RWPE1 (cell line): Measurements from ENCODE around the gene AHCYL1.

ENCODE experiments used
- CTCF ChIA-PET: fragments of 350-600 bp; sonication (Branson Sonifier 250); formaldehyde crosslinking; extraction: SDS; loops from one replicate; lab custom pipeline; 2021; lab: Yijun Ruan, JAX
- POLR2A ChIA-PET: fragments of 400-600 bp; formaldehyde crosslinking; extraction: SDS; loops from one replicate; lab custom pipeline; 2020; ENCODE audit warnings: antibody characterized with exemption; ENCODE audit not compliant: low non-redundant PET; lab: Yijun Ruan, JAX
- DNase-seq: peaks from one replicate; pipeline ENCODE4 v3.0.0; 2012; ENCODE audit warnings: low spot score
- H3K27ac ChIP-seq: fragments of 450-650 bp; 2 replicates; pipeline ENCODE4 v1.5.1; 2017
- TF ChIP-seq, protein P1 (sequence below): fragments of 450-650 bp; conservative IDR thresholded peaks from 2 replicates; pipeline ENCODE4 v1.5.1; 2017; ENCODE audit warnings: low read depth, mild to moderate bottlenecking

AHCYL1 gene

GRCh38 chr1:110034451-110035235 is 50.1 kb downstream of the AHCYL1 start, which contains the start of gene STRIP1:
Gene STRIP1 (plus strand): TSS chr1:110034624. CDS start chr1:110034638, 14 bp downstream.
- POLR2A ChIA-PET = no interaction called here
- peak; percentile 92 for DNase-seq
- TF ChIP-seq, protein P1, sequence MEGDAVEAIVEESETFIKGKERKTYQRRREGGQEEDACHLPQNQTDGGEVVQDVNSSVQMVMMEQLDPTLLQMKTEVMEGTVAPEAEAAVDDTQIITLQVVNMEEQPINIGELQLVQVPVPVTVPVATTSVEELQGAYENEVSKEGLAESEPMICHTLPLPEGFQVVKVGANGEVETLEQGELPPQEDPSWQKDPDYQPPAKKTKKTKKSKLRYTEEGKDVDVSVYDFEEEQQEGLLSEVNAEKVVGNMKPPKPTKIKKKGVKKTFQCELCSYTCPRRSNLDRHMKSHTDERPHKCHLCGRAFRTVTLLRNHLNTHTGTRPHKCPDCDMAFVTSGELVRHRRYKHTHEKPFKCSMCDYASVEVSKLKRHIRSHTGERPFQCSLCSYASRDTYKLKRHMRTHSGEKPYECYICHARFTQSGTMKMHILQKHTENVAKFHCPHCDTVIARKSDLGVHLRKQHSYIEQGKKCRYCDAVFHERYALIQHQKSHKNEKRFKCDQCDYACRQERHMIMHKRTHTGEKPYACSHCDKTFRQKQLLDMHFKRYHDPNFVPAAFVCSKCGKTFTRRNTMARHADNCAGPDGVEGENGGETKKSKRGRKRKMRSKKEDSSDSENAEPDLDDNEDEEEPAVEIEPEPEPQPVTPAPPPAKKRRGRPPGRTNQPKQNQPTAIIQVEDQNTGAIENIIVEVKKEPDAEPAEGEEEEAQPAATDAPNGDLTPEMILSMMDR = no peak
- CTCF ChIA-PET = no interaction called here
- peak within 1 kb of the TSS; percentile 79 for H3K27ac ChIP-seq

- TF ChIP-seq, protein P1 = no peak
- no peak for DNase-seq
- ChIA-PET POLR2A (no interaction called here), CTCF (interaction anchor here (0.6 kb wide), 1 partner anchor 101 kb away, joined by 5 read pairs; no protein-coding TSS in a partner anchor)
- peak overlapping the region; percentile 79 for H3K27ac ChIP-seq
These were observed 50.7 kb downstream of the AHCYL1 start for GRCh38 chr1:110035236-110035752.

GRCh38 chr1:110038271-110038670 is 53.7 kb downstream of the AHCYL1 start:
- CTCF ChIA-PET = interaction anchor here (1.2 kb wide), 1 partner anchor 16 kb away, joined by 7 read pairs; no protein-coding TSS in a partner anchor
- TF ChIP-seq, protein P1 = no peak

GRCh38 chr1:110039641-110040040 is 55.1 kb downstream of the AHCYL1 start:
- ChIA-PET CTCF (no interaction called here), POLR2A (no interaction called here)
- TF ChIP-seq, protein P1 = no peak
- DNase-seq = no peak
- no peak overlapping the region for H3K27ac ChIP-seq

More at GRCh38 chr1:110038271-110038670, 53.7 kb downstream of the AHCYL1 start:
- no peak for DNase-seq
- H3K27ac ChIP-seq = no peak overlapping the region
- POLR2A ChIA-PET = no interaction called here

- H3K27ac ChIP-seq = no peak overlapping the region
- CTCF ChIA-PET = interaction anchor here (0.6 to 1.8 kb wide), 4 partner anchors 10 to 42 kb away, joined by 3 to 6 read pairs (median 4); no protein-coding TSS in a partner anchor
- TF ChIP-seq, protein P1 = no peak
- peak; percentile 13 for DNase-seq
- POLR2A ChIA-PET = no interaction called here
These were observed 56.0 kb downstream of the AHCYL1 start for GRCh38 chr1:110040548-110040947.

- CTCF ChIA-PET = interaction anchor here (1.2 kb wide), 1 partner anchor 63 kb away, joined by 5 read pairs; no protein-coding TSS in a partner anchor
- no peak for DNase-seq
- TF ChIP-seq, protein P1 = no peak
- no peak overlapping the region for H3K27ac ChIP-seq
- POLR2A ChIA-PET = no interaction called here
These were observed 58.5 kb downstream of the AHCYL1 start for GRCh38 chr1:110043016-110043415.
